Cardiac muscle cell (in vitro differentiated cells and primary cell): ENCODE measurements around the gene FCRL2. TPM values are rescaled to one million over a fixed set of nuclear protein-coding genes. Genes with fewer than 3 reads are reported as not detected.

ENCODE experiments used
- DNase-seq, 2 donors: peaks; one replicate each; pipeline versions ENCODE4 v3.0.0 to v3.0.0-alpha.2; 2010 to 2017; ENCODE audit warnings: low read depth in 1 of 2, low spot score in 1 of 2
- H3K27ac ChIP-seq: fragments of 200-600 bp; sonication (generic); 2 replicates; pipeline ENCODE4 v1.5.1; 2016
- H3K27me3 ChIP-seq: fragments of 200-600 bp; sonication (generic); 2 replicates; pipeline ENCODE4 v1.6.0; 2016; ENCODE audit warnings: control low read depth
- H3K36me3 ChIP-seq: fragments of 200-600 bp; sonication (generic); 2 replicates; pipeline ENCODE4 v1.5.1; 2016; ENCODE audit warnings: control low read depth
- H3K4me1 ChIP-seq: fragments of 200-600 bp; sonication (generic); 2 replicates; pipeline ENCODE4 v1.8.1; 2017; ENCODE audit warnings: low read depth, mild to moderate bottlenecking, mixed run types
- H3K4me3 ChIP-seq: fragments of 200-600 bp; sonication (generic); 2 replicates; pipeline ENCODE4 v1.5.1; 2016; ENCODE audit warnings: mild to moderate bottlenecking
- H3K9me3 ChIP-seq: fragments of 200-600 bp; sonication (generic); 2 replicates; pipeline ENCODE4 v1.5.1; 2017; ENCODE audit warnings: low read depth, mild to moderate bottlenecking, control low read depth
- CTCF ChIP-seq: IDR thresholded peaks from 2 replicates; pipeline ENCODE4 v1.5.1; 2012; ENCODE audit warnings: low read depth, mild to moderate bottlenecking, low read length
- polyA plus RNA-seq: library from polyadenylated mRNA; unstranded; fragments of >200 nt; fragmentation: Nextera tagmentation; extraction: Ambion mirVana; gene quantifications from 2 replicates; pipeline ENCODE4 v1.2.1, GENCODE V29; 2016
- total RNA-seq: library from RNA; depleted of rRNA; stranded (reverse); fragments of >200 nt; gene quantifications from 2 replicates; pipeline ENCODE4 v1.2.3, GENCODE V29; 2016

FCRL2 gene
- total and polyA plus RNA-seq, 2 experiments from 2014 or later: not detected

GRCh38 chr1:157732755-157733154 lies 44.2 kb downstream of the FCRL2 start:
- TF ChIP-seq CTCF: no peak
- Histone ChIP-seq H3K27me3 (no peaks in the 10 kb centered on the region), H3K4me3 (no peak overlapping the region), H3K4me1 (no peaks in the 10 kb centered on the region), H3K9me3 (no peaks in the 10 kb centered on the region), H3K27ac (no peak overlapping the region), H3K36me3 (no peaks in the 10 kb centered on the region)
- no peak for DNase-seq

GRCh38 chr1:157725221-157725577 lies 51.7 kb downstream of the FCRL2 start:
- Histone ChIP-seq H3K4me3 (no peak overlapping the region), H3K9me3 (no peaks in the 10 kb centered on the region), H3K4me1 (no peaks in the 10 kb centered on the region), H3K27me3 (no peaks in the 10 kb centered on the region), H3K36me3 (no peaks in the 10 kb centered on the region), H3K27ac (no peak overlapping the region)
- no peak for TF ChIP-seq CTCF
- no peak for DNase-seq

GRCh38 chr1:157724537-157725220 lies 52.3 kb downstream of the FCRL2 start:
- TF ChIP-seq CTCF: no peak
- no peaks in the 10 kb centered on the region for H3K4me1 ChIP-seq
- H3K36me3 ChIP-seq: no peaks in the 10 kb centered on the region
- no peaks in the 10 kb centered on the region for H3K27me3 ChIP-seq
- H3K27ac ChIP-seq: no peak overlapping the region
- H3K4me3 ChIP-seq: no peak overlapping the region
- H3K9me3 ChIP-seq: no peaks in the 10 kb centered on the region
- DNase-seq: no peak

GRCh38 chr1:157723157-157723556 lies 53.8 kb downstream of the FCRL2 start:
- Histone ChIP-seq H3K36me3 (no peaks in the 10 kb centered on the region), H3K27me3 (no peaks in the 10 kb centered on the region), H3K27ac (no peak overlapping the region), H3K4me3 (no peak overlapping the region), H3K4me1 (no peaks in the 10 kb centered on the region), H3K9me3 (no peaks in the 10 kb centered on the region)
- no peak for TF ChIP-seq CTCF
- DNase-seq: no peak

- H3K27me3 ChIP-seq: no peaks in the 10 kb centered on the region
- DNase-seq: no peak
- no peaks in the 10 kb centered on the region for H3K4me1 ChIP-seq
- no peak overlapping the region for H3K4me3 ChIP-seq
- H3K9me3 ChIP-seq: no peaks in the 10 kb centered on the region
- no peaks in the 10 kb centered on the region for H3K36me3 ChIP-seq
- H3K27ac ChIP-seq: no peak overlapping the region
- no peak for TF ChIP-seq CTCF
Measured at GRCh38 chr1:157721985-157722384, 54.9 kb downstream of the FCRL2 start.

- Histone ChIP-seq H3K4me1 (no peaks in the 10 kb centered on the region), H3K36me3 (no peaks in the 10 kb centered on the region), H3K9me3 (no peaks in the 10 kb centered on the region), H3K4me3 (no peak overlapping the region), H3K27me3 (no peaks in the 10 kb centered on the region), H3K27ac (no peak overlapping the region)
- DNase-seq: no peak
- TF ChIP-seq CTCF: no peak
Measured at GRCh38 chr1:157715736-157716135, 61.2 kb downstream of the FCRL2 start.
